Fibroblast of skin of left quadriceps (primary cell): ENCODE results near the gene FBXL13.
A peak's percentile ranks its signal among the peaks of the same experiment; 100 is the strongest.
"Not testable (repeated sequence)": the region's sequence is repeated elsewhere in the genome, so short reads cannot be mapped to it uniquely, and the experiment has no call there.

Source experiments
- DNase-seq, 2 experiments: peaks; one replicate each; pipeline ENCODE4 v3.0.0-alpha.2; 2013; ENCODE audit warnings: low read depth in 2 of 2

The FBXL13 gene

DNA sequence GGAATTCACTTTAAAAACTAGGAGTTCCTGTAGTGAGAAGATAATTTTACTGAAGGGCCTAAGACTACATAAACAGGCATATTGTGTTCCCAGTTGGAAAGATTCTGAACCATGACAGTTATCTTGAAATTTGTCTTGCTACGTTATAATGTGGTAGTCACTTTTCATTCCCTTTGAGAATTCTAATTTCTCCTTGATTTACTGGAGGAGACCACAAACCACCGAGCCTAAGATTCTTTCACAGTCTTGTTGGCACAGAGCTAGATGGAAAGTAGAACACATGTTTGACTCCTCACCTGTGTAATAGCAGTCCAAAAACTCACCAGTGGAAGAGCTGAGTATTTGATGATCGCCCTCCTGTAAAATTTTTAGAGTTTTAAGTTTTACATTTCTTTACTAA, 5.2 kb upstream of the FBXL13 start:
- no peak for DNase-seq

DNA sequence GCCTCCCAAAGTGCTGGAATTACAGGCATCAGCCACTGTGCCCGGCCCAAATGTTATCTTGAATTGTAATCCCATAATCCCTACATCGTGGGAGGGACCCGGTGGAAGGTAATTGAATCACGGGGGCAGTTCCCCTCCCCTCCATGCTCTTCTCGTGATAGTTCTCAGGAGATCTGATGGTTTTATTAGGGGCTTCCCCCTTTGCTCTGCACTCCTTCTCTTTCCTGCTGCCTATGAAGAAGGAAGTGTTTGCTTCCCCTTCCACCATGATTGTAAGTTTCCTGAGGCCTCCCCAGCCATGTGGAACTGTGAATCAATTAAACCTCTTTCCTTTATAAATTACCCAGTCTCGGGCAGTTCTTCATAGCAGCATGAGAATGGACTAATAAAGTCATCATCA, 3.6 kb upstream of the FBXL13 start:
- not testable (repeated sequence) for DNase-seq

DNA sequence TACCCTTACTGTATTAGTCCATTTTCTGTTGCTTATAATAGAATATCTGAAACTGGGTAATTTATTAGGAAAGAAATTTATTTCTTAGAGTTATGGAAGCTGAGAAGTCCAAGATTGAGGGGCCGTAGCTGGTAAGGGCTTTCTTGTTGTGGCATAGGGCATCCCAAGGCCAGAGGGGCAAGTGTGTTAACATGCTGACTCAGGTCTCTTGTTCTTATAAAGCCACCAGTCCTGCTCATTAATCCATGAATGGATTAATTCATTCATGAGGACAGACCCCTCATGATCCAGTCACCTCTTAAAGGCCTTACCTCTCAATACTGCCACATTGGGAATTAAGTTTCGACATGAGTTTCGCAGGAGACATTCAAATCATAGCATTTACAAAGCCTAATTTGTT, 2.7 kb upstream of the FBXL13 start:
- DNase-seq = no peak

DNA sequence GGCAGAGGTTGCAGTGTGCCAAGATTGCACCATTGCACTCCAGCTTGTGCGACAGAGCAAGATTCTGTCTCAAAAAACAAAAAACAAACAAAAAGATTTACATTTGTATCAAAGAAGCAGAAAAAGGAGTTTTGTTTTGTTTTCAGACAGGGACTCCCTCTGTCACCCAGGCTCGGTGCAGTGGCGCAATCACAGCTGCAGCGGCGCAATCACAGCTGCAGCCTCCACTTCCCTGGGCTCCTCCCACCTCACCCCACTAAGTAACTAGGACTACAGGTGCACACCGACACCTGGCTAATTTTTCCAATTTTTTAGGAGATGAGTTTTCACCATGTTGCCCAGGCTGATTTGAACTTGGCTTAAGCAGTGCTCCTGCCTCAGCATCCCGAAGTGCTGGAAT, 2.2 kb upstream of the FBXL13 start:
- DNase-seq = no peak

DNA sequence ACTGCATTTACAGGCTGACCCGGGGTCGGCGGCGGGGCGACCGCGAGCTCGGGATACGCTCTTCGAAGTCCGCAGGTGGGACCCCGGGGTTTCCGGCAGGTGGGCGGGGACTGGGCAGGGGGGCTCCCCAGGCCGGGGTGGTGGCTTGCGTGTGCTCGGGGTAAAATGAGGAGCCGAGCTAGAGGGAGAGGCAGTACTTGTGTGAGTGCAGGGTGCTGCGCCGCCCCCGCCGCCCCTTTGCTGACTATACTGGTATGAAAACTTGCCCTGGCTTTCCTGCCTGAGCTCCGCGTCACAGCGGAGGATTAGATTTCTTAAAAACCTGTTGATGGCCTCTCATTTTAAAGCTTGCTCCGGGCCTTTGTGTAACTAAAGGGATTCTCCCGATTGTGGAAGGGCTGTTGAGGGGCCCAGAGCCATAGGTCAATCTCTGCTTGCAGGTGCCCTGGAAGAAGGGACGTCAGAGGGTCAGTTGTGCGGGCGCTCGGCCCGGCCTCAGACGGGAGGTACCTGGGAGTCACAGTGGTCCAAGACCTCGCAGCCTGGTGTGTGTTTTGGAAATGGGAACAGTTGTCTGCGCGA, 832 bp upstream of the FBXL13 start:
- no peak for DNase-seq

DNA sequence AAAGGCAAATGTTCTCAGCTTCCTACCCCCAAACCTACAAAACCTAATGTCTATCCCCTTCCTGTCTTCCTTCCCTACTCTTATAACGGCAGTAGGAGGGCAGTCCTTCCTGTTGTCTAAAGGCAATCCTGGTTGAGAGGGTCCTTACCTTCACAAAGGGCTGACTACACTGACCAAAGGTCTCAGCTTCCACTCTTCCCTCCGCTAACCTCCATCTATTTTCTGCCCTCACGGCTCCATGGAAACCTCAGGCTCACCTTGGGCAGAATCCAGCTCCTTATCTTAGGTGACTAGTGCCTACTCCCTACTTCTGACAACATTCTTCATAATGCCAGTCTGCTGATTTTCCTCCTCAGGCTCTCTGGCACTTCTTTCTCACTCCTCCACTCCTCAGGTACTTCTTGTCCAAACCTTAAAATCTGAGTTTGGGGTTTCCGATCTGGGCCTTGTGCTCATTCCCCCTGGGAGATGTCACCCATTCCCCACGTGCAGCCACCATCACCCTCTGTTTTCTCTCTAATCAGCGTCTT, 542 bp downstream of the FBXL13 start:
- no peak for DNase-seq

DNA sequence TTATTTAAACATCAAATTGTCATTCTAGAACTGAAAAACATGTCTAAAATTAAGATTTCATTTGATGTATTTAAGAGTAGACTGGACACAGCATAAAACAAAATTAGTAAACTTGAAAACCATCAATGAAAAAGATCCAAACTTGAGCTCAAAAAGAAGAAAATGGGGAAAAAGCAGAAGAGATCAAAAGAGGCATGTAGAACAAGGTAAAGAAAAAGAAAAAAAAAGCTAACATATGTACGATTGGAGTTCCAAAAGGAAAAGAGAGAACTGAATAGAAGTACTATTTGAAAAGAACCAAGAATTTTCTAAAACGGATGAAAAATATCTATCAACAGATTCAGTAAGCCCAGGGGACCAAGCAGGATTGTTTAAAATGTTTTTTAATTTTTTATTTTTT, 3.6 kb downstream of the FBXL13 start:
- no peak for DNase-seq

- DNase-seq = no peak
These were observed 5.9 kb downstream of the FBXL13 start for GRCh38 chr7:103068414-103069403.

DNA sequence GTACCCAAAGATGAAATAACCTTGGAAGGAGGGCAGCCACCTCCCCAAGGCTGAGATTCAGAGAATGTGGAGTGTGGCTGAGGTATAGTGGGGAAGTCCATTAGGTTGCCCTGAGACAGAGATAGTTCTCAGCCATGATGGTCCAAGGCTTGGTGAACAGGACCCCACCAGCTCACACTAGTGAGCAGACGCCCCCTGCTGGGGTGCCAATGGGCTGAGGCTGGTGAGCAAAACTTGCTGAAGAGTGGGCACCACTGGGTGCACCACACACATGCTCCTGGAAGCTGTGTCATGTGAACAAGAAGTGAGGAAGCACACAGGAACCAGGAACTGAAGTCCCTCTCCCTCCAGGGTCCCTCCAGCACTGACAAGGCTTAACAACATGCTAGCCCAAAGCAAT, 8.9 kb downstream of the FBXL13 start:
- peak in 1 of 2 experiments; percentile 5 for DNase-seq

DNA sequence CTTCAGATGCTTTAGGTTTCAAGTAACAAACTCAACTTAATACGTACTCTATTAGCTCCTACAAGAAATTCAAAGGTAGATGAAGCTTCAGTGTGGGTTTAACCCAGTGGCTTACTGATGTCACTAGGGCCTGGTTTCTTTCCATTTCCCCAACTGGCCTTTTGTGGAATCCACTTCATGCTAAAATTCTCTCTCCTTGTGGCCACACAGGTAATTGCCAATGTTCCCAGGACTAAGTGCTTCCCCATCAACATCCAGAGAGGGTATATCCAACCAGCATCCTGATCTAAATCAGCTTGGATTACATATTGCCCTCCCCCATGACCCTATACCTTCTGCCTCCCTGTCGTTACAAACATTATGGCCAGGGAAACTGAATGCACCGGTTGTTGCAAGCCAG, 10.7 kb downstream of the FBXL13 start:
- DNase-seq = no peak

GRCh38 chr7:103059471-103059870, 15.1 kb downstream of the FBXL13 start:
- DNase-seq = no peak

DNA sequence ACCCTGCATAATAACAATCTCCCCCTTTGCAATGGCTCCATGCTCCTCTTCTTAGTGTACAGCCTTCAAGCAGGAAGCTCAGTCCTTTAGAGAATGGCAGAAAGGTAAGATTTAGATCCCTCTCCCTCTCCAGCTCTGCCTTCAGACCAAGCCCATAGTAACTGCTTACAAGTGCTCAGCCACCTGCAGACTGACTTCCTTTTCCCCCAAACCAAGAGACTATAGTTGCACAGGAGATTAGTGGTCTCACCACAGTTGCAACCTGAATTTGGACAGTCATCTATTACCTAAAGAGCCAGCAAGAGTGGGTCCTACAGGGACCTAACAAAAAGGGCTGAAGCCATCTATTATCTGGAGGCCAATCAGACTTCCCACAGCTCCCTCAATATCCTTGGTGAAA, 16.5 kb downstream of the FBXL13 start:
- no peak for DNase-seq

- not testable (repeated sequence) for DNase-seq
These were observed 18.6 kb downstream of the FBXL13 start for GRCh38 chr7:103056006-103056405.

DNA sequence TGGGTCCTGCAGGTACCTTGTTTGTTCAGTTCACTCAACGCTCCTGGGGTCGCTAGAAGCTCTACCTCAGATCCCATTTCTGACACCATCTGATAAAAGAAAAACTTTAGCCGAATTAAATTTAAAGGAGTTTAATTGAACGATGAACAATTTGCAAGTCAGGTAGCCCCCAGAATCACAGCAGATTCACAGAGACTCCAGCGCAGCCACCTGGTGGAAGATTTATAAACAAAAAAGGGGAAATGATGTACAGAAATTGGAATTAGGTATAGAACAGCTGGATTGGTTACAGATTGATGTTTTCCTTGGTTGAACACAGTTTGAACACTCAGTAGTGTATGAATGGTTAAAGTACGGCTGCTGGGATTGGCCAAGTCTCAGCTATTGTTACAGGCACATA, 23.1 kb downstream of the FBXL13 start:
- no peak for DNase-seq

DNA sequence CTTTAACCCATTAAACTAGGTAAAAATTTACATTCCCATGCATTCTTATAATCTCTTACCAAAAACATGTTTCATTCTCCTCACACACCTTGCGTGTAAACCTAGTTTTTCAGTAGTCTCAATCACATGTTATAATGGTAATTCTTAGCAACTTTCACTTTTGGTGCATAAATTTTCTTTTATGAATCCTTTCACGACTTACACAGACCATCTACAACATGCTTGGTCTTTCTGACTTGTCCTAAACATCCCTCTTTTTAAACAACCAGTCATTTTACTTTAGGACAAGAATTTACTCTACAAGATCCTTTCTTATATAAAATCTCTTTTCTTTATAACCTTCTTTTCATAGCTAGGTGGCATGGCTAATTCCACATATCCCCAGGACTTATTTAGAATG, 25.8 kb downstream of the FBXL13 start:
- DNase-seq = no peak

- DNase-seq = not testable (repeated sequence)
These were observed 32.8 kb downstream of the FBXL13 start for GRCh38 chr7:103041815-103042214.

GRCh38 chr7:103037823-103038739, 36.5 kb downstream of the FBXL13 start:
- DNase-seq = not testable (repeated sequence)

DNA sequence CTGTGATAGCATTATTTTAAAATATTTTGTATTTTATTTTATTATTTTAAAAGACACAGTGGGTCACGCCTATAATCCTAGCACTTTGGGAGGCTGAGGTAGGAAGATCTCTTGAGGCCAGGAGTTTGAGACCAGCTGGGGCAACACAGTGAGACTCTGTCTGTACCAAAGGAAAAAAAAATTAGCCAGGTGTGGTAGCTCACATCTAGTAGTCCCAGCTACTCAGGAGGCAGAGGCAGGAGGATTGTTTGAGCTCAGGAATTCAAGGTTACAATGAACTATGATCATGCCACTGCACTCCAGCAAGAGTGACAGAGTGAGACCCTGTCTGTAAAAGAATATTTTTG, 37.1 kb downstream of the FBXL13 start:
- DNase-seq = no peak

DNA sequence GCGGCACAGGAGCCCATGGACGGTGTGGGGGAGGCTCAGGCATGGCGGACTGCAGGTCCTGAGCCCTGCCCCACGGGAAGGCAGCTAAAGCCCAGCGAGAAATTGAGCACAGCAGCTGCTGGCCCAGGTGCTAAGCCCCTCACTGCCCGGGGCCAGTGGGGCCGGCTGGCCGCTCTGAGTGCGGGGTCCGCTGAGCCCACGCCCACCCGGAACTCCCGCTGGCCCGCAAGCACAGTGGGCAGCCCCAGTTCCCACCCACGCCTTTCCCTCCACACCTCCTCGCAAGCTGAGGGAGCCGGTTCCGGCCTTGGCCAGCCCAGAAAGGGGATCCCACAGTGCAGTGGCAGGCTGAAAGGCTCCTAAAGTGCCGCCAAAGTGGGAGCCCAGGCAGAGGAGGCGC, 40.3 kb downstream of the FBXL13 start:
- DNase-seq = not testable (repeated sequence)

DNA sequence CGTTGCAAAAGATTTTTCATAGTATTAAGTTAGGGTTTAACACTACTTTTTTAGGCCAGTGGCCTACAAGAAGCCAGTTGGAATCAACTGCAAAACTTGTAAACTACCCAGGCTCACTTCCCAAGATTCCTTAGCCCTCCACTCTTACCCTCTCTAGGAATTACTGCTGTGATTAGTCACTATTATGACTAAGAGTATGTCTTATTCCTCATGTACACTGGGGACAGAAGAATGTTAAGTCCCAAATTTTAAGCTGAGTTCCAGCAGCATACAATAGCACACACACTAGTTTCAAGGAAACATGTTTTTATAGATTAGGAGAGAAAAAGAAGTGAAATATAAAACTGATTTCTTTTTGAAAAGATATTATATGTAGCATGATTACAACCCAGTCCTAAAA, 42.8 kb downstream of the FBXL13 start:
- no peak for DNase-seq

DNA sequence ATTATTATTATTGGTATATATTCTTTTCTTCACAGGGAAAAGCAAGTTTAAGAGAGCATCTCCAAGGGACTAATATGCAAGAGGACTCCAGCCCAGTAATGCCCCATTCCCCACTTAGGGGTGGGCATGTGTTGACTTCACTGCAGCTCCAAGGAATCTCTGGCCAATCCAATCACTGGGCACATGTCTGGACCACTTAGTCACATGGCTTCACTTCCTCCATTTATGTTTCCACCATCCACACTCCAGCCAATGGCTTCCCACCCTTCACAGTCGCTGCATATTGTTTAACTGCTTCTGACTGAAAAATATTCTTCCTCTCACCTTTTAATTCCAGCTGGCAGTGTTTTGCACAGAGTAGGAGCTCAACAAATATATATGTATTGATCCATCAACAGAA, 43.6 kb downstream of the FBXL13 start:
- no peak for DNase-seq

DNA sequence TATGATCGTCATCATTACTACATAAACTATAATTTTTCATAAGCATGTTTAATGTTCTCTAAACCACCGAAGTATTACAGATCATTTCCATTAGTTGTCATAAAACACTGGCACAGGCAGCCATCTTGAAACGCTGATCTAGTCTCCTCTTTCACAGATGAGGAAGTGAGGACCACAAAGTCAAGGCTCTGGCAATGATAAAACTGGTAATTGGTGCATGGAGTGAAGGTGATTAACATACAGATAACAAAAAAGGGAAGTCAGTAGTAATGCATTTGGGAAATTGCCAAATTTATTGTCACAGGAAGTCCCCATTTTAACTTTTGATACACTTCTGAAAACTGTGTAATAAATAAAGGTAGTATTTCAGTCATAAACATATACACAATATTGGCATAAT, 49.3 kb downstream of the FBXL13 start:
- DNase-seq = no peak
